Neural cell (in vitro differentiated cells): ENCODE measurements around the gene NRG2. TPM values are rescaled to one million over a fixed set of nuclear protein-coding genes. Genes with fewer than 3 reads are reported as not detected.
A peak's percentile ranks its signal among the peaks of the same experiment; 100 is the strongest.

Experiments used
- H2AFZ ChIP-seq: fragments of 200-600, 300-800 bp; sonication (generic), shearing (Covaris generic); 2 replicates; pipeline ENCODE4 v1.6.0; 2014; ENCODE audit warnings: low read depth, mild to moderate bottlenecking, antibody characterized with exemption, low read length, moderate library complexity
- H3F3A ChIP-seq: fragments of 200-600 bp; shearing (Covaris generic); 2 replicates; pipeline ENCODE4 v1.6.1; 2016; ENCODE audit warnings: mild to moderate bottlenecking, moderate library complexity, mixed read lengths, antibody characterized with exemption, low read length; ENCODE audit not compliant: insufficient read depth, poor library complexity, severe bottlenecking
- H3K27ac ChIP-seq: fragments of 200-600, 300-800 bp; sonication (generic), shearing (Covaris generic); 2 replicates; pipeline ENCODE4 v1.5.1; 2014; ENCODE audit warnings: mild to moderate bottlenecking, low read length, moderate library complexity
- H3K27me3 ChIP-seq: fragments of 300-800, 200-600 bp; sonication (generic), shearing (Covaris generic); 2 replicates; pipeline ENCODE4 v1.6.0; 2014; ENCODE audit warnings: mild to moderate bottlenecking, low read depth, low read length, moderate library complexity; ENCODE audit not compliant: insufficient read depth
- H3K36me3 ChIP-seq: fragments of 300-800, 200-600 bp; sonication (generic), shearing (Covaris generic); 2 replicates; pipeline ENCODE4 v1.5.1; 2014; ENCODE audit warnings: mild to moderate bottlenecking, antibody characterized with exemption, low read length, moderate library complexity; ENCODE audit not compliant: insufficient read depth
- H3K4me2 ChIP-seq: fragments of 300-800, 200-600 bp; sonication (generic), shearing (Covaris generic); 2 replicates; pipeline ENCODE4 v1.6.0; 2014; ENCODE audit warnings: mild to moderate bottlenecking, low read length
- H3K4me3 ChIP-seq: fragments of 300-800, 200-600 bp; sonication (generic), shearing (Covaris generic); 2 replicates; pipeline ENCODE4 v1.5.1; 2014; ENCODE audit warnings: mild to moderate bottlenecking, low read length, moderate library complexity
- H3K79me2 ChIP-seq: fragments of 200-600 bp; shearing (Covaris generic); replicated peaks from 2 replicates; pipeline ENCODE4 v1.6.0; 2014; ENCODE audit warnings: mild to moderate bottlenecking, low read length, moderate library complexity; ENCODE audit not compliant: insufficient read depth
- H3K9ac ChIP-seq: fragments of 300-800, 200-600 bp; sonication (generic), shearing (Covaris generic); 2 replicates; pipeline ENCODE4 v1.6.1; 2016; ENCODE audit warnings: mild to moderate bottlenecking, low read length, mixed read lengths
- H3K9me2 ChIP-seq: fragments of 200-600 bp; shearing (Covaris generic); 2 replicates; pipeline ENCODE4 v1.6.1; 2016; ENCODE audit warnings: mild to moderate bottlenecking, low read length, mixed read lengths; ENCODE audit not compliant: insufficient read depth
- H3K9me3 ChIP-seq: fragments of 200-600, 300-800 bp; sonication (generic), shearing (Covaris generic); 2 replicates; pipeline ENCODE4 v1.6.1; 2016; ENCODE audit warnings: mild to moderate bottlenecking, mixed run types, low read length, moderate library complexity, mixed read lengths
- H4K20me1 ChIP-seq: fragments of 200-600 bp; shearing (Covaris generic); 2 replicates; pipeline ENCODE4 v1.6.1; 2016; ENCODE audit warnings: mild to moderate bottlenecking, mixed run types; ENCODE audit not compliant: insufficient read depth
- CTCF ChIP-seq: fragments of 450-650 bp; IDR thresholded peaks from 2 replicates; pipeline ENCODE4 v1.5.1; 2014; ENCODE audit warnings: antibody characterized with exemption, mild to moderate bottlenecking, moderate library complexity; ENCODE audit not compliant: poor library complexity, severe bottlenecking
- EP300 ChIP-seq: fragments of 450-650 bp; conservative IDR thresholded peaks from 2 replicates; pipeline ENCODE4 v1.6.1; 2014; ENCODE audit warnings: antibody characterized with exemption, mild to moderate bottlenecking, moderate library complexity; ENCODE audit not compliant: poor library complexity, severe bottlenecking
- EZH2 ChIP-seq: fragments of 200-600, 300-800 bp; shearing (Covaris generic), sonication (generic); IDR thresholded peaks from 2 replicates; pipeline ENCODE4 v1.6.1; 2014; ENCODE audit warnings: antibody characterized with exemption, low read length, borderline replicate concordance, mild to moderate bottlenecking; ENCODE audit not compliant: insufficient read depth, poor library complexity, severe bottlenecking
- MXI1 ChIP-seq: fragments of 450-650 bp; conservative IDR thresholded peaks from 2 replicates; pipeline ENCODE4 v1.6.1; 2014; ENCODE audit warnings: antibody characterized with exemption, mild to moderate bottlenecking; ENCODE audit not compliant: poor library complexity, severe bottlenecking
- POLR2AphosphoS5 ChIP-seq: IDR thresholded peaks from 2 replicates; pipeline ENCODE4 v1.6.1; 2012
- RAD21 ChIP-seq: fragments of 450-650 bp; conservative IDR thresholded peaks from 2 replicates; pipeline ENCODE4 v1.6.1; 2014; ENCODE audit warnings: antibody characterized with exemption, mild to moderate bottlenecking, moderate library complexity
- REST ChIP-seq: IDR thresholded peaks from 2 replicates; pipeline ENCODE4 v1.6.1; 2012; ENCODE audit warnings: borderline replicate concordance
- SMC3 ChIP-seq: fragments of 450-650 bp; conservative IDR thresholded peaks from 2 replicates; pipeline ENCODE4 v1.6.1; 2014; ENCODE audit warnings: antibody characterized with exemption, mild to moderate bottlenecking, moderate library complexity; ENCODE audit not compliant: poor library complexity
- TAF1 ChIP-seq: IDR thresholded peaks from 2 replicates; pipeline ENCODE4 v1.6.1; 2012; ENCODE audit warnings: low read depth
- polyA plus RNA-seq: library from polyadenylated mRNA; depleted of rRNA; stranded (reverse); fragments of >200 nt; gene quantifications from 2 replicates; pipeline ENCODE4 v1.2.3, GENCODE V29; 2014

Gene NRG2
- polyA plus RNA-seq, 1 donor from 2014 or later, result 5.4 TPM

- Histone ChIP-seq H3K9me2 (no peaks in the 10 kb centered on the region), H3K9me3 (no peaks in the 10 kb centered on the region), H3K79me2 (no peaks in the 10 kb centered on the region), H3K27ac (no peak overlapping the region), H3K36me3 (peaks cover 3% of the 10 kb centered on the region), H3K4me3 (peak overlapping the region; percentile 63), H3F3A (no peaks in the 10 kb centered on the region), H4K20me1 (no peaks in the 10 kb centered on the region), H3K9ac (peak overlapping the region; percentile 61), H3K27me3 (peaks cover 21% of the 10 kb centered on the region), H3K4me2 (no peak overlapping the region), H2AFZ (no peak overlapping the region)
- TF ChIP-seq TAF1 (no peak), CTCF (peak; percentile 23), POLR2AphosphoS5 (peak; percentile 10), RAD21 (peak; percentile 7), EZH2 (no peak), MXI1 (no peak), EP300 (peak; percentile 11), SMC3 (no peak), REST (no peak)
Measured at GRCh38 chr5:139847790-139848507, 195.2 kb downstream of the NRG2 start.

GRCh38 chr5:139847091-139847490 lies 196.0 kb downstream of the NRG2 start:
- TF ChIP-seq TAF1 (no peak), RAD21 (no peak), REST (no peak), SMC3 (no peak), EP300 (no peak), EZH2 (no peak), POLR2AphosphoS5 (no peak)
- no peak overlapping the region for H2AFZ ChIP-seq
- no peaks in the 10 kb centered on the region for H3K9me2 ChIP-seq
- no peaks in the 10 kb centered on the region for H3K9me3 ChIP-seq
- H3K9ac ChIP-seq, result no peak overlapping the region
- no peak overlapping the region for H3K4me3 ChIP-seq
- no peaks in the 10 kb centered on the region for H4K20me1 ChIP-seq
- no peak overlapping the region for H3K27ac ChIP-seq
- H3F3A ChIP-seq, result no peaks in the 10 kb centered on the region
- no peaks in the 10 kb centered on the region for H3K79me2 ChIP-seq
- H3K27me3 ChIP-seq, result peaks cover 21% of the 10 kb centered on the region
- H3K36me3 ChIP-seq, result peaks cover 9% of the 10 kb centered on the region
- H3K4me2 ChIP-seq, result no peak overlapping the region
